Astrocyte of the cerebellum (primary cell): ENCODE results near the gene SP7.

Experiments used
- DNase-seq: peaks from one replicate; pipeline ENCODE4 v3.0.0-alpha.2; 2011; ENCODE audit warnings: low read depth
- H3K4me3 ChIP-seq: 2 replicates; pipeline ENCODE4 v1.5.1; 2011; ENCODE audit warnings: mild to moderate bottlenecking, low read depth, low read length, moderate library complexity
- CTCF ChIP-seq: IDR thresholded peaks from 2 replicates; pipeline ENCODE4 v1.5.1; 2012; ENCODE audit warnings: low read length, low read depth, moderate library complexity, mild to moderate bottlenecking; ENCODE audit errors: missing control alignments
- in situ Hi-C: cut with HindIII; loops from 2 replicates; pipeline ENCODE4 v1.10.0; 2017; ENCODE audit warnings: low sequenced_read_pairs

Gene SP7

DNA sequence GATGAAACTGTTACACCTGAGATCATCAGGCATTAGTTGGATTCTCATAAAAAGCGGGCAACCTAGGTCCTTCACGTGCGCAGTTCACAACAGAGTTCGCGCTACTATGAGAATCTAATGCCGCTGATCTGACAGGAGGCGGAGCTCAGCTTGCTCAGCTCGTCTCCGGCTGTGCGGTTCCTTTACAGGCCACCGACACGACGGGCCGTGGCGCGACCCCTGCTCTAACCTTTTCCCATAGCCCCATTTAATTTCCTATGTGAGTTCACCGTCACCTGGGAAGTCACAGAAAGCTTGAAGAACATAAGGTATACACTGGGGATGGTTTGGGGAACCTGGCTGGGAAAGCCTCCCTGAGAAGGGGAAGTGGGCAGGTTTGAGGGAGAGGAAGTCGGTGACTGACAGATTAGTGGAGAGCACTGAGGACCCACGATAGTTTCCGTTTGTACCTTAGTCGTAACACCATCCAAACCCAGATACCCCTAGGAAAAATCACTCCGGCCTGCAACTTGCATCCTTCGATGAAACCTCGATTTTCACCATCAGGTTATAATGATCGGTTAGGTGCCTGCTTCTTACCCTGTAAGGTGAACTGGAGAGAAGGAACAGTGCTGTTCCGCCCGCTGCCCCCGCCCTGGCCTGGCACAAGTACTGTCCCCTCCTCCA, 11.9 kb downstream of the SP7 start:
- DNase-seq: no peak
- H3K4me3 ChIP-seq: peak overlapping the region; percentile 47
- in situ Hi-C loops: no loop called here
- TF ChIP-seq CTCF: no peak

- TF ChIP-seq CTCF: no peak
- in situ Hi-C loops: no loop called here
- peak overlapping the region; percentile 74 for H3K4me3 ChIP-seq
- DNase-seq: no peak
Observed at GRCh38 chr12:53320352-53321195, 15.6 kb downstream of the SP7 start.

DNA sequence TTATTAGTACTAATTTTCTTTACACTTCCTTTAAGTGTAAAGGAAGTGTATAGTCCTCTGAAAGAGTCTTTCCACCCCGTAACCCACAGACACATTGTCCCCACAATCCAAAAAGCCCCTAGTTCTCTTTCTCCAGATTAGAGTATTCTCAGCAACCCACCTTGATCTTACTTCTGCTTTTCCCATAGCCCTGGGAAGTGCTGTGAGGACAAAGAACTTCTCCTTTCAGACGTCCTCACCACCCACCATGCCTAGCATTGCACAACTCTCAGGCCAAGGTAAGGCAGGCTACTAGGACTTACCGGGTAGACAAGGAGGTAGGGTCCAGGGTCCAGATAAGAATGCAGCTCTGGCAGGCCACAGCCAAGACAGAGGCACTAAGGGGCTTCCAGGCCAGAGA, 22.2 kb downstream of the SP7 start:
- in situ Hi-C loops: no loop called here
- DNase-seq: no peak
- TF ChIP-seq CTCF: no peak
- no peak overlapping the region for H3K4me3 ChIP-seq

- in situ Hi-C loops: no loop called here
- TF ChIP-seq CTCF: no peak
- H3K4me3 ChIP-seq: no peak overlapping the region
- no peak for DNase-seq
Observed at GRCh38 chr12:53308276-53308675, 27.9 kb downstream of the SP7 start.

- TF ChIP-seq CTCF: no peak
- in situ Hi-C loops: no loop called here
- H3K4me3 ChIP-seq: no peak overlapping the region
- no peak for DNase-seq
Observed at GRCh38 chr12:53306826-53307225, 29.3 kb downstream of the SP7 start.

- no peak for TF ChIP-seq CTCF
- no peak overlapping the region for H3K4me3 ChIP-seq
- DNase-seq: no peak
- in situ Hi-C loops: no loop called here
Observed at GRCh38 chr12:53302903-53303302, 33.3 kb downstream of the SP7 start.
